K562 (cell line): ENCODE measurements around the gene HSPB7. TPM values are rescaled to one million over a fixed set of nuclear protein-coding genes. Genes with fewer than 3 reads are reported as not detected.
"Not testable (repeated sequence)": the region's sequence is repeated elsewhere in the genome, so short reads cannot be mapped to it uniquely, and the experiment has no call there.

Experiments
- ATAC-seq: fragments of 200-7000 bp; cut with Tn5 transposase; 3 replicates; pipeline ENCODE4 v1.9.1; 2020; ENCODE audit warnings: moderate library complexity
- BruUV-seq: library from RNA; stranded (reverse); fragments of 400-500 nt; replicated peaks from 2 replicates; lab custom pipeline; 2021; lab: Mats Ljungman, UMichigan
- CTCF ChIA-PET: fragments of 300-600 bp; formaldehyde crosslinking; extraction: SDS; loops from one replicate; lab custom pipeline; 2021; ENCODE audit warnings: low intra/inter-chr PET ratio; lab: Yijun Ruan, JAX
- POLR2A ChIA-PET: fragments of 300-600, 350-650 bp; sonication (Branson Sonifier 250); formaldehyde crosslinking; extraction: SDS; loops from one replicate; lab custom pipeline; 2021; ENCODE audit warnings: antibody characterized with exemption, inconsistent platforms; lab: Yijun Ruan, JAX
- DNase-seq, 4 experiments: peaks; one replicate each; pipeline versions ENCODE4 v3.0.0 to v3.0.0-alpha.2; 2011 to 2018; ENCODE audit warnings: low spot score in 3 of 4, mixed read lengths in 3 of 4; ENCODE audit errors: extremely low read depth in 1 of 4
- FAIRE-seq: peaks from 2 replicates; lab custom pipeline; 2011; peaks lifted over from hg19 to GRCh38; lab: Jason Lieb, UNC
- H2AFZ ChIP-seq: 2 replicates; pipeline ENCODE4 v1.6.0; 2011; ENCODE audit warnings: low read depth, low read length, control low read depth, inconsistent platforms
- H3K27ac ChIP-seq: fragments of 200-600 bp; 3 replicates; pipeline ENCODE4 v1.8.0; 2011; ENCODE audit warnings: low read depth, mild to moderate bottlenecking, control low read depth, inconsistent platforms, low read length, moderate library complexity, mixed read lengths; ENCODE audit errors: extremely low read depth
- H3K27me3 ChIP-seq, 2 experiments: fragments of 300-600 bp in 1 of 2; 2 replicates in 1 of 2; 3 replicates in 1 of 2; pipeline versions ENCODE4 v1.6.0 to v1.8.0; 2011; ENCODE audit warnings: inconsistent platforms in 2 of 2, low read length in 2 of 2, mild to moderate bottlenecking in 1 of 2, mixed read lengths in 1 of 2, moderate library complexity in 1 of 2; ENCODE audit not compliant: control insufficient read depth in 2 of 2, insufficient read depth in 2 of 2
- H3K36me3 ChIP-seq: fragments of 300-600 bp; 3 replicates; pipeline ENCODE4 v1.8.0; 2011; ENCODE audit warnings: mild to moderate bottlenecking, low read length, inconsistent platforms; ENCODE audit not compliant: control insufficient read depth, insufficient read depth
- H3K4me1 ChIP-seq, 2 experiments: fragments of 200-600 bp in 1 of 2; replicated peaks in 1 of 2; 2 replicates in 1 of 2; 3 replicates in 1 of 2; pipeline versions ENCODE4 v1.5.1 to v1.8.0; 2011; ENCODE audit warnings: inconsistent platforms in 2 of 2, low read length in 2 of 2, mild to moderate bottlenecking in 1 of 2, mixed read lengths in 1 of 2, moderate library complexity in 1 of 2; ENCODE audit not compliant: control insufficient read depth in 2 of 2, insufficient read depth in 2 of 2
- H3K4me2 ChIP-seq: 2 replicates; pipeline ENCODE4 v1.6.1; 2011; ENCODE audit warnings: low read length, control low read depth, inconsistent platforms, mixed read lengths; ENCODE audit not compliant: insufficient read depth
- H3K4me3 ChIP-seq: fragments of 200-600 bp; sonication (generic), shearing (Covaris generic); 2 replicates; pipeline ENCODE4 v1.5.1; 2016; ENCODE audit warnings: control low read depth, inconsistent platforms
- H3K79me2 ChIP-seq: fragments of 200-600 bp; 3 replicates; pipeline ENCODE4 v1.8.0; 2011; ENCODE audit warnings: low read length, inconsistent platforms; ENCODE audit not compliant: control insufficient read depth, insufficient read depth
- H3K9ac ChIP-seq, 2 experiments: 2 replicates each; pipeline versions ENCODE4 v1.6.0 to v1.6.1; 2011; ENCODE audit warnings: low read depth in 2 of 2, low read length in 2 of 2, control low read depth in 1 of 2, inconsistent platforms in 1 of 2, mild to moderate bottlenecking in 1 of 2, mixed read lengths in 1 of 2; ENCODE audit not compliant: insufficient read depth in 1 of 2
- H3K9me1 ChIP-seq: one replicate; pipeline ENCODE4 v1.6.0; 2011; ENCODE audit warnings: inconsistent platforms, mild to moderate bottlenecking, low read length, moderate library complexity; ENCODE audit not compliant: control insufficient read depth, insufficient read depth
- H3K9me3 ChIP-seq: replicated peaks from 2 replicates; pipeline ENCODE4 v1.5.1; 2011; ENCODE audit warnings: low read depth, low read length, inconsistent platforms; ENCODE audit not compliant: control insufficient read depth, insufficient read depth
- H4K20me1 ChIP-seq: replicated peaks from 2 replicates; pipeline ENCODE4 v1.6.1; 2011; ENCODE audit warnings: low read length, inconsistent platforms, mixed read lengths; ENCODE audit not compliant: control insufficient read depth, insufficient read depth
- POLR2G ChIP-seq: fragments of 200-400 bp; formaldehyde crosslinking; IDR thresholded peaks from 2 replicates; pipeline ENCODE4 v1.6.1; 2017; ENCODE audit warnings: low read depth, mild to moderate bottlenecking, antibody characterized with exemption, low read length, moderate library complexity
- RUNX1 ChIP-seq: sonication (generic); IDR thresholded peaks from 2 replicates; pipeline ENCODE4 v1.6.1; 2016; ENCODE audit warnings: antibody characterized with exemption, low read depth
- SETDB1 ChIP-seq: IDR thresholded peaks from one replicate; pipeline ENCODE4 v1.6.1; 2012; ENCODE audit warnings: low read length, control low read depth, inconsistent platforms
- ZFX ChIP-seq: sonication (generic); formaldehyde crosslinking; IDR thresholded peaks from 2 replicates; pipeline ENCODE4 v1.8.0; 2022; ENCODE audit warnings: mild to moderate bottlenecking, missing genetic modification reagents, moderate library complexity
- ZNF121 ChIP-seq: sonication (generic); formaldehyde crosslinking; conservative IDR thresholded peaks from 2 replicates; pipeline ENCODE4 v1.8.0; 2022; ENCODE audit warnings: missing genetic modification reagents
- ZNF592 ChIP-seq: fragments of 450-650 bp; IDR thresholded peaks from 2 replicates; pipeline ENCODE4 v1.6.1; 2017; ENCODE audit warnings: antibody characterized with exemption, mild to moderate bottlenecking
- WGBS: fragments of 100-300 bp; shearing (Covaris generic); methylation state at CpG from one replicate; pipeline ENCODE4 v1.1.6; 2016; ENCODE audit warnings: low coverage, mixed read lengths; ENCODE audit not compliant: insufficient coverage; ENCODE audit errors: missing lambda C conversion rate; 5-methylcytosine and 5-hydroxymethylcytosine counted together
- in situ Hi-C: fragments of 300-500 bp; cut with MboI; formaldehyde crosslinking; loops from 4 replicates; pipeline ENCODE4 v1.15.0; 2018; ENCODE audit warnings: inconsistent platforms, mixed read lengths
- intact Hi-C: fragments of 100-400 bp; cut with micrococcal nuclease; formaldehyde crosslinking; loops from 2 replicates; pipeline ENCODE4 v1.14.2; 2022
- polyA plus RNA-seq, 8 experiments: library from polyadenylated mRNA; depleted of rRNA in 4 of 8; stranded (reverse) in 5 of 8; unstranded in 3 of 8; fragments of >200 nt; fragmentation: Nextera tagmentation in 2 of 8; fragmentation: Illumina TruSeq in 1 of 8; extraction: Ambion mirVana in 2 of 8; extraction: Trizol in 1 of 8; gene quantifications; 2 replicates each; pipeline versions ENCODE4 v1.2.1 to v1.2.3, GENCODE V29; 2011 to 2014; ENCODE audit warnings: inconsistent platforms in 1 of 8, missing spikeins in 1 of 8
- total RNA-seq, 7 experiments: library from RNA; depleted of rRNA in 6 of 7; stranded (reverse); fragments of >200 nt in 6 of 7; fragmentation: Illumina TruSeq in 2 of 7; extraction: Trizol in 2 of 7; gene quantifications; 2 replicates each; pipeline versions ENCODE4 v1.2.1 to v1.2.3, GENCODE V29; 2011 to 2021; ENCODE audit warnings: low replicate concordance in 1 of 7
- TF ChIP-seq, protein P1 (sequence below), 2 experiments: fragments of 450-650 bp; IDR thresholded peaks; 2 replicates each; pipeline ENCODE4 v1.6.1; 2018; ENCODE audit warnings: mild to moderate bottlenecking in 2 of 2, low read depth in 1 of 2; ENCODE audit not compliant: partially characterized antibody in 2 of 2

HSPB7 gene
- total and polyA plus RNA-seq, 9 of the 15 experiments (the other 6 are each of a cell fraction or from before 2014, with no cell fraction given): 0.05 to 0.19 (median 0.07) TPM; not detected in 6

DNA sequence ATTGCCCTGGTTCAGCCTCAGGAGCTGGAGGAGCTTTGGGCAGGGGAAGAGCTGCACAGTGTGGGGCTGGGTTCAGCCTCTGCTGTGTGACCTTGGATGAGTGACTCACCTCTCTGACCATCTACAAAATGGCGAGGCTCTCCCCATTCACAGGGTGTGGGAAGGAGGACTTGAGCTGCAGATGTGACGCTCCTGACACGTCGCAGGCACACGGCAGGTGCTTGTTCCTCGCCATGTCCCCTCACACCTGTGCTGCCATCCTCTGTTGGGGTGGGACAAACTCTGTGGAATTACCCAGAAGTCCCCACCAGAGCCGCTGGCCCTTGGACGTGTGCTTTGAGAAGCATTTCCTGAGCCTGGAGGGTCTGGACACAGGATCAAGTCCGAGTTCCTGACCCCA, 3.0 kb upstream of the HSPB7 start:
- in situ Hi-C loops: not testable (repeated sequence)

GRCh38 chr1:16020325-16020724, 2.5 kb upstream of the HSPB7 start:
- H3K4me3 ChIP-seq: no peak overlapping the region
- ATAC-seq: no peak
- FAIRE-seq: no peak
- POLR2A ChIA-PET: interaction anchor here (1.2 kb wide), 1 partner anchor 37 kb away, joined by 3 read pairs; no protein-coding TSS in a partner anchor
- H4K20me1 ChIP-seq: no peaks in the 10 kb centered on the region
- WGBS: 47% methylated on average over 6 of the region's 6 CpGs
- no peak overlapping the region for H3K27ac ChIP-seq
- H3K9ac ChIP-seq: peak overlapping the region in 1 of 2 experiments; percentile 15; a peak in 1 of 4 replicates
- H2AFZ ChIP-seq: no peak overlapping the region
- no TSS peak for BruUV-seq
- no peaks in the 10 kb centered on the region for H3K9me1 ChIP-seq
- H3K4me1 ChIP-seq: peaks cover under 1 to 56% of the 10 kb centered on the region in 2 experiments; a peak in 4 of 5 replicates
- no peaks in the 10 kb centered on the region for H3K79me2 ChIP-seq
- in situ Hi-C loops: no loop called here
- H3K27me3 ChIP-seq: peaks cover 7 to 37% of the 10 kb centered on the region in 2 experiments; a peak in 3 of 5 replicates
- H3K9me3 ChIP-seq: no peaks in the 10 kb centered on the region
- CTCF ChIA-PET: no interaction called here
- H3K36me3 ChIP-seq: no peaks in the 10 kb centered on the region
- intact Hi-C loops: no loop called here
- no peak overlapping the region for H3K4me2 ChIP-seq
- no peak for DNase-seq
- TF ChIP-seq SETDB1 (no peak), ZNF592 (no peak), ZNF121 (CRISPR knock-in tag) (no peak), ZFX (CRISPR knock-in tag) (no peak), RUNX1 (no peak)
- TF ChIP-seq, protein P1, sequence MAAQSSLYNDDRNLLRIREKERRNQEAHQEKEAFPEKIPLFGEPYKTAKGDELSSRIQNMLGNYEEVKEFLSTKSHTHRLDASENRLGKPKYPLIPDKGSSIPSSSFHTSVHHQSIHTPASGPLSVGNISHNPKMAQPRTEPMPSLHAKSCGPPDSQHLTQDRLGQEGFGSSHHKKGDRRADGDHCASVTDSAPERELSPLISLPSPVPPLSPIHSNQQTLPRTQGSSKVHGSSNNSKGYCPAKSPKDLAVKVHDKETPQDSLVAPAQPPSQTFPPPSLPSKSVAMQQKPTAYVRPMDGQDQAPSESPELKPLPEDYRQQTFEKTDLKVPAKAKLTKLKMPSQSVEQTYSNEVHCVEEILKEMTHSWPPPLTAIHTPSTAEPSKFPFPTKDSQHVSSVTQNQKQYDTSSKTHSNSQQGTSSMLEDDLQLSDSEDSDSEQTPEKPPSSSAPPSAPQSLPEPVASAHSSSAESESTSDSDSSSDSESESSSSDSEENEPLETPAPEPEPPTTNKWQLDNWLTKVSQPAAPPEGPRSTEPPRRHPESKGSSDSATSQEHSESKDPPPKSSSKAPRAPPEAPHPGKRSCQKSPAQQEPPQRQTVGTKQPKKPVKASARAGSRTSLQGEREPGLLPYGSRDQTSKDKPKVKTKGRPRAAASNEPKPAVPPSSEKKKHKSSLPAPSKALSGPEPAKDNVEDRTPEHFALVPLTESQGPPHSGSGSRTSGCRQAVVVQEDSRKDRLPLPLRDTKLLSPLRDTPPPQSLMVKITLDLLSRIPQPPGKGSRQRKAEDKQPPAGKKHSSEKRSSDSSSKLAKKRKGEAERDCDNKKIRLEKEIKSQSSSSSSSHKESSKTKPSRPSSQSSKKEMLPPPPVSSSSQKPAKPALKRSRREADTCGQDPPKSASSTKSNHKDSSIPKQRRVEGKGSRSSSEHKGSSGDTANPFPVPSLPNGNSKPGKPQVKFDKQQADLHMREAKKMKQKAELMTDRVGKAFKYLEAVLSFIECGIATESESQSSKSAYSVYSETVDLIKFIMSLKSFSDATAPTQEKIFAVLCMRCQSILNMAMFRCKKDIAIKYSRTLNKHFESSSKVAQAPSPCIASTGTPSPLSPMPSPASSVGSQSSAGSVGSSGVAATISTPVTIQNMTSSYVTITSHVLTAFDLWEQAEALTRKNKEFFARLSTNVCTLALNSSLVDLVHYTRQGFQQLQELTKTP (IDR thresholded peaks at IDR 0.05; ENCODE audit: low read depth in 1 of 2, partially characterized antibody in 2 of 2): no peak

More for the DNA sequence above, 3.0 kb upstream of the HSPB7 start:
- H3K79me2 ChIP-seq, POLR2A ChIA-PET, H3K9me3 ChIP-seq, CTCF ChIA-PET, H3K9ac ChIP-seq, H3K4me2 ChIP-seq, H3K27ac ChIP-seq, H3K4me3 ChIP-seq, BruUV-seq, H3K36me3 ChIP-seq, H3K9me1 ChIP-seq, H4K20me1 ChIP-seq, intact Hi-C loops, DNase-seq: not testable (repeated sequence)
- Histone ChIP-seq H3K4me1 (peaks cover 0 to 50% of the 10 kb centered on the region in 2 experiments; a peak in 3 of 5 replicates), H3K27me3 (peaks cover 7 to 37% of the 10 kb centered on the region in 2 experiments; a peak in 3 of 5 replicates), H2AFZ (0 out of 2 replicates have a peak overlapping the region, but pooled peaks have one; percentile 28)
- ATAC-seq (peak; percentile 11; the same call in 1 of the 3 replicates), FAIRE-seq (peak; percentile 91)
- 11% methylated on average over 8 of the region's 9 CpGs for WGBS
- 0 out of 2 replicates have a peak, but pooled peaks have one; percentile 11 for TF ChIP-seq POLR2G
